A549 (cell line): ENCODE results near the gene FBRSL1. TPM values are rescaled to one million over a fixed set of nuclear protein-coding genes. Genes with fewer than 3 reads are reported as not detected.

Experiments used
- ATAC-seq, 2 experiments: fragments of 200-7000 bp in 1 of 2; fragments of >200 bp in 1 of 2; cut with Nextera tagmentation in 1 of 2; cut with Tn5 transposase in 1 of 2; 3 replicates each; pipeline versions ENCODE4 v1.8.0 to v1.9.1; 2018 to 2020; ENCODE audit warnings: mild to moderate bottlenecking in 1 of 2, moderate library complexity in 1 of 2
- CTCF ChIA-PET: fragments of 300-600 bp; sonication (Branson Sonifier 250); formaldehyde crosslinking; extraction: SDS; loops from one replicate; lab custom pipeline; 2021; ENCODE audit warnings: antibody characterized with exemption, inconsistent platforms; lab: Yijun Ruan, JAX
- POLR2A ChIA-PET: fragments of 350-600 bp; formaldehyde crosslinking; extraction: SDS; loops from one replicate; lab custom pipeline; 2021; ENCODE audit warnings: antibody characterized with exemption, inconsistent platforms; lab: Yijun Ruan, JAX
- DNase-seq, 2 experiments: peaks; one replicate each; pipeline versions ENCODE4 v3.0.0 to v3.0.0-alpha.2; 2011 to 2016; ENCODE audit warnings: low read depth in 1 of 2, low spot score in 1 of 2
- FAIRE-seq: peaks from 2 replicates; lab custom pipeline; 2011; peaks lifted over from hg19 to GRCh38; lab: Jason Lieb, UNC
- H3K27ac ChIP-seq, 2 experiments: fragments of >200 bp; sonication (Bioruptor Twin); formaldehyde crosslinking; 3 replicates each; pipeline ENCODE4 v1.5.1; 2016 to 2017
- H3K4me1 ChIP-seq: fragments of >200 bp; sonication (Bioruptor Twin); formaldehyde crosslinking; 3 replicates; pipeline ENCODE4 v1.6.1; 2016
- H3K4me2 ChIP-seq: fragments of >200 bp; sonication (Bioruptor Twin); formaldehyde crosslinking; 3 replicates; pipeline ENCODE4 v1.6.1; 2016
- H3K4me3 ChIP-seq: fragments of >200 bp; sonication (Bioruptor Twin); formaldehyde crosslinking; 3 replicates; pipeline ENCODE4 v1.5.1; 2016
- H3K9me3 ChIP-seq: fragments of >200 bp; sonication (Bioruptor Twin); formaldehyde crosslinking; 3 replicates; pipeline ENCODE4 v1.6.1; 2016
- BHLHE40 ChIP-seq: IDR thresholded peaks from 2 replicates; pipeline ENCODE4 v1.6.1; 2012; ENCODE audit warnings: low read depth, low read length, inconsistent platforms
- CBX8 ChIP-seq: fragments of 200-600 bp; sonication (generic); IDR thresholded peaks from 2 replicates; pipeline ENCODE4 v1.6.1; 2016
- EP300 ChIP-seq, 2 experiments: fragments of >200 bp; sonication (Bioruptor Twin); formaldehyde crosslinking; IDR thresholded peaks; 2 replicates in 1 of 2; 3 replicates in 1 of 2; pipeline ENCODE4 v1.6.1; 2016 to 2017
- KDM1A ChIP-seq: fragments of 200-600 bp; sonication (generic); IDR thresholded peaks from 2 replicates; pipeline ENCODE4 v1.6.1; 2016; ENCODE audit warnings: low read depth, mild to moderate bottlenecking
- MAFK ChIP-seq: fragments of 450-650 bp; IDR thresholded peaks from 2 replicates; pipeline ENCODE4 v1.6.1; 2014; ENCODE audit not compliant: partially characterized antibody
- MYC ChIP-seq: IDR thresholded peaks from 2 replicates; pipeline ENCODE4 v1.6.1; 2012; ENCODE audit warnings: mild to moderate bottlenecking, inconsistent platforms, low read length, improper control_type of control experiment, borderline replicate concordance
- NR3C1 ChIP-seq: fragments of >200 bp; sonication (Bioruptor Twin); formaldehyde crosslinking; IDR thresholded peaks from 3 replicates; pipeline ENCODE4 v1.6.1; 2017
- POLR2AphosphoS2 ChIP-seq: conservative IDR thresholded peaks from 2 replicates; pipeline ENCODE4 v1.6.1; 2012; ENCODE audit warnings: low read length, improper control_type of control experiment, inconsistent platforms
- RARB ChIP-seq: fragments of 250-450 bp; sonication (Bioruptor Pico); IDR thresholded peaks from 2 replicates; pipeline ENCODE4 v1.8.0; 2021; ENCODE audit warnings: mild to moderate bottlenecking, moderate library complexity
- SREBF2 ChIP-seq: fragments of 450-650 bp; IDR thresholded peaks from 2 replicates; pipeline ENCODE4 v1.6.1; 2014; ENCODE audit warnings: mild to moderate bottlenecking, moderate library complexity
- TFCP2L1 ChIP-seq: fragments of 250-450 bp; sonication (Bioruptor Pico); IDR thresholded peaks from 2 replicates; pipeline ENCODE4 v1.5.0; 2021; ENCODE audit warnings: mild to moderate bottlenecking
- TP53 ChIP-seq: fragments of 250-450 bp; sonication (Bioruptor Pico); IDR thresholded peaks from 2 replicates; pipeline ENCODE4 v1.5.0; 2021; ENCODE audit warnings: mild to moderate bottlenecking, moderate library complexity
- ZC3H11A ChIP-seq: fragments of 450-650 bp; IDR thresholded peaks from 2 replicates; pipeline ENCODE4 v1.6.1; 2014; ENCODE audit warnings: antibody characterized with exemption, mild to moderate bottlenecking
- WGBS: methylation state at CpG from one replicate; pipeline ENCODE4 v1.1.6; 2017; ENCODE audit errors: missing lambda C conversion rate; 5-methylcytosine and 5-hydroxymethylcytosine counted together
- polyA plus RNA-seq, 4 experiments: library from polyadenylated mRNA; depleted of rRNA in 3 of 4; stranded (reverse); fragments of >200 nt; fragmentation: RNase III in 1 of 4; extraction: RNeasy Plus Mini Kit Qiagen cat#74134 plus additional on column Dnase treatment in 1 of 4; gene quantifications; 2 replicates in 3 of 4; 3 replicates in 1 of 4; pipeline ENCODE4 v1.2.3, GENCODE V29; 2011 to 2017
- TF ChIP-seq, protein P1 (sequence below): IDR thresholded peaks from 2 replicates; pipeline ENCODE4 v1.6.1; 2012; ENCODE audit warnings: low read depth, borderline replicate concordance
- TF ChIP-seq, protein P2 (sequence below): fragments of 450-650 bp; IDR thresholded peaks from 2 replicates; pipeline ENCODE4 v1.6.1; 2014; ENCODE audit warnings: antibody characterized with exemption
- TF ChIP-seq, protein P3 (sequence below): fragments of >200 bp; sonication (Bioruptor Twin); formaldehyde crosslinking; IDR thresholded peaks from 3 replicates; pipeline ENCODE4 v1.5.1; 2016
- TF ChIP-seq, protein P4 (sequence below): fragments of >200 bp; sonication (Bioruptor Twin); formaldehyde crosslinking; IDR thresholded peaks from 3 replicates; pipeline ENCODE4 v1.6.1; 2016

The FBRSL1 gene
- polyA plus RNA-seq, 2 of the 4 experiments (the other 2 are of a cell fraction), result 3.0 to 32.8 TPM

DNA sequence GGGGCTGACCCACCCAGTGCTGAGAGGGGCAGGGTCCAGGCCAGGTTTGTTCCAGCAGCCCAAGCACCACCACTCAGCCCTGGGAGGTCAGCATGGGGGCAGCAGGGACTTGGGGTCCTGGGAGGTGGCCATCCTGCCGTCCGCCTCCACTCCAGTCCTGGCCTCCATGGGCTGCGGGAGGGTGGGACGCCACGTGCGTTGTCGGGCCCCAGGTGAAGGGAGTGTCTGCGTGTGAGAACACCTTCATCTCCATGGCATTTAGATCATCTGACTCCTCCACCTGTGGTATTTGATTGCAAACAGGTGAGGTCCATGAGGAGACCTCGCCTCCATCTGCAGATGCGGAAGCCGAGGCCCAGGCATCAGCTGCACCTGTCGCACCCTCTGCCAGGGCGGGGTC lies 44.1 kb downstream of the FBRSL1 start:
- Histone ChIP-seq H3K9me3 (peaks cover 58% of the 10 kb centered on the region), H3K4me2 (no peak overlapping the region), H3K4me1 (no peaks in the 10 kb centered on the region), H3K4me3 (no peak overlapping the region), H3K27ac (no peak overlapping the region)
- ChIA-PET POLR2A (no interaction called here), CTCF (no interaction called here)
- DNase-seq (no peak), FAIRE-seq (no peak), ATAC-seq (no peak)
- TF ChIP-seq POLR2AphosphoS2 (no peak), MYC (no peak), BHLHE40 (no peak), NR3C1 (no peak), ZC3H11A (no peak), MAFK (no peak), RARB (CRISPR knock-in tag) (no peak), TP53 (no peak)
- TF ChIP-seq, protein P1, sequence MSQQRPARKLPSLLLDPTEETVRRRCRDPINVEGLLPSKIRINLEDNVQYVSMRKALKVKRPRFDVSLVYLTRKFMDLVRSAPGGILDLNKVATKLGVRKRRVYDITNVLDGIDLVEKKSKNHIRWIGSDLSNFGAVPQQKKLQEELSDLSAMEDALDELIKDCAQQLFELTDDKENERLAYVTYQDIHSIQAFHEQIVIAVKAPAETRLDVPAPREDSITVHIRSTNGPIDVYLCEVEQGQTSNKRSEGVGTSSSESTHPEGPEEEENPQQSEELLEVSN, result no peak
- TF ChIP-seq, protein P2, sequence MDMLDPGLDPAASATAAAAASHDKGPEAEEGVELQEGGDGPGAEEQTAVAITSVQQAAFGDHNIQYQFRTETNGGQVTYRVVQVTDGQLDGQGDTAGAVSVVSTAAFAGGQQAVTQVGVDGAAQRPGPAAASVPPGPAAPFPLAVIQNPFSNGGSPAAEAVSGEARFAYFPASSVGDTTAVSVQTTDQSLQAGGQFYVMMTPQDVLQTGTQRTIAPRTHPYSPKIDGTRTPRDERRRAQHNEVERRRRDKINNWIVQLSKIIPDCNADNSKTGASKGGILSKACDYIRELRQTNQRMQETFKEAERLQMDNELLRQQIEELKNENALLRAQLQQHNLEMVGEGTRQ, result no peak
- 94% methylated on average over 13 of the region's 13 CpGs for WGBS

DNA sequence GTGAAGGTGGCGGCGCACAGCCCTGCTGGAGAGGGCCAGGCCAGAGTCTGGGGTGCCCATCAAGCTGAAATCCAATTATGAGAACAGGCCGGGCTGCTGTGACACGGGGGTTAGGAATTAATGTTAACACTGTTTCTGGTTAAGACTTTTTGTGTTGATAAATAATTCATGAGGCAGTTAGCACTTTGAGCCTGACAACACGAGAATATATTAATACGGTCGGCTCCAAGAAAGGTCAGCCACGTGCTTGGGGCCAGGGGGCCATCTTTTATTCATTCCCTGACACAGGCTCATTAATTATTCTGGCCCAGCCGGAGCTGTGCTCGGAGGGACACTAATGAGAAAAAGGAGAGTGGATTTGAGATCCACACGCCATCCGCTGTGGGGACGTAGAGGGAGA lies 45.1 kb downstream of the FBRSL1 start:
- ATAC-seq (no peak), DNase-seq (no peak), FAIRE-seq (no peak)
- Histone ChIP-seq H3K27ac (no peak overlapping the region), H3K9me3 (peaks cover 58% of the 10 kb centered on the region), H3K4me3 (no peak overlapping the region), H3K4me2 (no peak overlapping the region), H3K4me1 (no peaks in the 10 kb centered on the region)
- TF ChIP-seq, protein P3, sequence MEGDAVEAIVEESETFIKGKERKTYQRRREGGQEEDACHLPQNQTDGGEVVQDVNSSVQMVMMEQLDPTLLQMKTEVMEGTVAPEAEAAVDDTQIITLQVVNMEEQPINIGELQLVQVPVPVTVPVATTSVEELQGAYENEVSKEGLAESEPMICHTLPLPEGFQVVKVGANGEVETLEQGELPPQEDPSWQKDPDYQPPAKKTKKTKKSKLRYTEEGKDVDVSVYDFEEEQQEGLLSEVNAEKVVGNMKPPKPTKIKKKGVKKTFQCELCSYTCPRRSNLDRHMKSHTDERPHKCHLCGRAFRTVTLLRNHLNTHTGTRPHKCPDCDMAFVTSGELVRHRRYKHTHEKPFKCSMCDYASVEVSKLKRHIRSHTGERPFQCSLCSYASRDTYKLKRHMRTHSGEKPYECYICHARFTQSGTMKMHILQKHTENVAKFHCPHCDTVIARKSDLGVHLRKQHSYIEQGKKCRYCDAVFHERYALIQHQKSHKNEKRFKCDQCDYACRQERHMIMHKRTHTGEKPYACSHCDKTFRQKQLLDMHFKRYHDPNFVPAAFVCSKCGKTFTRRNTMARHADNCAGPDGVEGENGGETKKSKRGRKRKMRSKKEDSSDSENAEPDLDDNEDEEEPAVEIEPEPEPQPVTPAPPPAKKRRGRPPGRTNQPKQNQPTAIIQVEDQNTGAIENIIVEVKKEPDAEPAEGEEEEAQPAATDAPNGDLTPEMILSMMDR, result no peak
- TF ChIP-seq CBX8 (no peak), SREBF2 (no peak), POLR2AphosphoS2 (no peak), TFCP2L1 (CRISPR knock-in tag) (no peak), KDM1A (no peak), EP300 (IDR thresholded peaks at IDR 0.05) (no peak)
- TF ChIP-seq, protein P4, sequence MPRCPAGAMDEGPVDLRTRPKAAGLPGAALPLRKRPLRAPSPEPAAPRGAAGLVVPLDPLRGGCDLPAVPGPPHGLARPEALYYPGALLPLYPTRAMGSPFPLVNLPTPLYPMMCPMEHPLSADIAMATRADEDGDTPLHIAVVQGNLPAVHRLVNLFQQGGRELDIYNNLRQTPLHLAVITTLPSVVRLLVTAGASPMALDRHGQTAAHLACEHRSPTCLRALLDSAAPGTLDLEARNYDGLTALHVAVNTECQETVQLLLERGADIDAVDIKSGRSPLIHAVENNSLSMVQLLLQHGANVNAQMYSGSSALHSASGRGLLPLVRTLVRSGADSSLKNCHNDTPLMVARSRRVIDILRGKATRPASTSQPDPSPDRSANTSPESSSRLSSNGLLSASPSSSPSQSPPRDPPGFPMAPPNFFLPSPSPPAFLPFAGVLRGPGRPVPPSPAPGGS, result no peak
- POLR2A ChIA-PET, result no interaction called here
- CTCF ChIA-PET, result interaction anchor here (0.9 kb wide), 1 partner anchor 10 kb away, joined by 3 read pairs; no protein-coding TSS in a partner anchor
- whole genome bisulfite sequencing, result 92% methylated on average over 13 of the region's 13 CpGs

DNA sequence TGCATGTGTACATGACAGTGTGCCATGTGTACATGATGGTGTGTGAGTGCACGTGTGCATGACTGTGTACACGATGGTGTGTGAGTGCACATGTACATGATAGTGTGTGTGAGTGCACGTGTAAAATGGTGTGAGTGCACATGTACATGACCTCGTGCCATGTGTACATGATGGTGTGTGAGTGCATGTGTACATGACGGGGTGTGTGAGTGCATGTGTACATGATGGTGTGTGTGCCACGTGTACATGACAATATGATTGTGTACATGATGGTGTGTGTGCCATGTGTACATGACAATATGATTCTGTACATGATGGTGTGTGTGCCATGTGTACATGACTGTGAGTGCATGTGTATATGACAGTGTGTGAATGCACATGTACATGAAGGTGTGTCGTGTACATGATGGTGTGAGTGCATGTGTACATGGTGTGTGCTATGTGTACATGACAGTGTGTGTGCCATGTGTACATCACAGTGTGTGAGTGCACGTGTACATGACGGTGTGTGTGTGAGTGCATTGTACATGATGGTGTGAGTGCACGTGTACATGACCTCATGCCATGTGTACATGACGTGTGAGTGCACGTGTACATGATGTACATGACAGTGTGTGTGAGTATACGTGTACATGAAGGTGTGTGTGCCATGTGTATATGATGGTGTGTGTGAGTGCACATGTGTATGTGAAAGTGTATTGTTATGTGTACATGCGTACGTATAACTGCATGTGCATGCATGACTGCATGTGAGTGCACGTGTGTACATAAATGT lies 46.3 kb downstream of the FBRSL1 start:
- Histone ChIP-seq H3K4me3 (no peak overlapping the region), H3K4me2 (no peak overlapping the region), H3K4me1 (no peaks in the 10 kb centered on the region), H3K27ac (no peak overlapping the region), H3K9me3 (peaks cover 52% of the 10 kb centered on the region)
- 89% methylated on average over 16 of the region's 16 CpGs for WGBS
- POLR2A ChIA-PET, result no interaction called here
- no peak for ATAC-seq
- DNase-seq, result no peak
- CTCF ChIA-PET, result interaction anchor here (1.8 kb wide), 1 partner anchor 25 kb away, joined by 4 read pairs; no protein-coding TSS in a partner anchor
- TF ChIP-seq TFCP2L1 (CRISPR knock-in tag) (no peak), KDM1A (peak; percentile 72; the same call in 1 of the 2 replicates)
- TF ChIP-seq, protein P1, result no peak
- TF ChIP-seq, all 56 proteins: peak for 1
- FAIRE-seq, result no peak
